ENCODE results near the gene NDEL1.

The NDEL1 gene

DNA sequence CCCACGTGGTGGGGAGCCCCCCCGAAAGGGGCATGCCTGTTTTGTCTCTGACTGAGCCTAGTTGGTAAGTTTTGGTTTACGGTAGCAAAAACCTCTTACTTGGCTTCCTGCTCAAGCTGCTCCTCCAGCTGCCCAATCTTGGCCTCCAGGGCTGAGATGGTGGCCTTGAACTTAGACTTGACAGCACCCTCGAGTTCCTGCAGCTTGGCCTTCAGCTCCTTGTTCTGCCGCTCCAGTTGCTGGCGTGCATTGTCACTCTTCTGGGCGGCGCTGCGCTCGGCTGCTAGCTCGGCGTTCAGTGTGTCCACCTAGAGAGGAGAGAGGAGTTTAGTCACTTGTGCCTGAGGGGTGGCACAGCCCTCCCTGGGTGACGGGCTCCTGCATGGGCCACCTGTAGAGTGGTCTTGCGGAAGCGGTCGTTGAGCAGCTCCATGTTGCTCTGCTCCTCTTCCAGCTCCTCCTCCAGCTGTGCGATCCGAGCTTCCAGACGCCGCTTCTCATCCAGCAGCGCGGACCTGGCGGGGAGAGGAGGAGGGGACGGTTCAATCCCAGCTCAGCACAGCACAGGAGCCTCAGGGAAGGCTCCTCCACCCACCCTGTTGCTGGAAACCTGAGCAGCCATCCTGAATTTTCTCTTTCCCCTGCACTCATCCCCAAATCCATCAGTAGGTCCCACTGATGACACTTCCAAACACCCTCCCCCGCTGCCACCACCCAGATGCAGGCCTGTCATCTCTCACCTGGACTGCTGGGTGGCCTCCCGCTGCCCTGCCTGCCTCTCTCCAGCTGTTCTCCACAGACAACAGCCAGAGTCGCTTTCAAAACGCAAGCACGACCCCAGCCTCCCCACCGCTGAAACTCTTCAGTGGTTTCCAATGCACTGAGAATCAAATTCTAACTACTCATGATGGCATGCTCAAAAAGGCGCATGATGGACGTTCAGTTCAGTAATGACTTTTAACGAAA lies 44.6 kb downstream of the NDEL1 start:
- no peak for DNase-seq (ENCODE audit: low read depth)

DNA sequence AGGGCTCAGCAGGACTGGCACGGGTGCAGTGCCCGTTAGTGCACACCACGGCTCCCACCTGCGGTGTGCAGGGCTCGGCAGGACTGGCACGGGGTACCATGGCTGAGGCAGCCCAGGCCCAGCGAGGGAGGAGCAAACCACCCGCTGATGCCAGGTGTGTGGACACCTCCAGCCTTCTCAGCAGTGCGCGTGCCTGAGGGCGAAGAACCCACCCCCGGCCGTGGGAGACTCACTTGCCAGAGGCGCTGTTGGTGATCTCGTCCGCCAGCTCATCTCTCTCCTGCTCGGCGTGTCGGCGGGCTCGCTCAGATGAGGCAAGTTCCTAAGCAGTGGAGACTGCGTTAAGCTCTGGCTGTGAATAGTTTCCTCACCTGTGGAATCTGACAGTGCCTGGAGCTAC lies 45.4 kb downstream of the NDEL1 start:
- no peak for DNase-seq (ENCODE audit: low read depth)

DNA sequence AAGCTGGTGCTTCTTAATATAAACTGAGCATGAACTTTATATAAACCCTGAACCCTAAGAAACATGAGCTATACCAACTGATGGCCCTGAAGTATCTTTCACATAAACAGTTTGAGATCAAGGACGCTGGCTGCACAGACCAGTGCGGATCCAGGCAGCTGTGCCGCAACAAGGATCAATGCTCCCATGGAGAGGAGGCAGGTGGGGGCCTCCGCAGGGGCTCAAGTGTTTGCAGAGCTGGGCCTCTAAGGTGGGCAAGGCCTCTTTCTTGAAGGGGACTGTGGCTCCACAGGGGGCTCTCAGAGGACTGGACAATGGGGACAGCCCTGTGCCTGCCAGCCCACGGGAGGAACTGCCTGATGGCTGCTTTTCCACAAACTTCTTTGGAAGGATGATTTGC lies 46.0 kb downstream of the NDEL1 start:
- DNase-seq (ENCODE audit: low read depth): no peak

DNA sequence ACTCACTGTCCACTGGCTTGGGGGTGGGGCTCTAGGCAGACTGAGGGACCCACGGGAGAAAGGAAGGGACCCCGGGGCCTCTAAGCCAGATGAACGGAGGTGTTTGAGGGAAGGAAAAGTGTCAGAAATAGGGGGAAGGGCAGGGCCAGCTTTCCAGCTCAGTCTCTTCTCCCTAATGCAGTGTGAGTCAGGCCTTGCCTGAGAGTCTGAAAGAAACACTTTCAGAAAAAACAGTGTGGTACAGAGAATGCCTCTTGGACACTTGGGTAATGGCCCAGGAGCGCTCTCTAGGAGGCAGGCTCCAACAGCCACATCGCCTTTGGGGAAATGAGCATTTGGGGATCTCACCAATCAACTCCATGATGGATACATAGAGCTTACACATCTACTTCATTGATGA lies 46.9 kb downstream of the NDEL1 start:
- DNase-seq (ENCODE audit: low read depth): no peak

DNA sequence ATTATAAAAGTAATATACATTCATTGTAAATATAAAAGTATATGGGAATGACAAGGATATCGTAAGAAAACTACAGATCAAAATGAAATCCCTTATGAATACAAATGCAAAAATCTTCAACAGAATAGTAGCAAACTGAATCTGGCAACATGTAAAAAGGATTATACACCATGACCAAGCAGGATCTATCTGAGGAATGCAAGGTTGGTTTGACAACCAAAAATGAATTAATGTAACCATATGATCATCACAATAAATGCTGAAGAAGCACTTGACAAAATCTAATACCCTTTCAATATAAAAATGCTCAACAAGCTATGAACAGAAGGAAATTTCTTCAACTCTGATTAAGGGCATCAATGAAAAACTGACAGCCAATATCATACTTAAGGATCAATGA lies 48.8 kb downstream of the NDEL1 start:
- no peak for DNase-seq (ENCODE audit: low read depth)

DNA sequence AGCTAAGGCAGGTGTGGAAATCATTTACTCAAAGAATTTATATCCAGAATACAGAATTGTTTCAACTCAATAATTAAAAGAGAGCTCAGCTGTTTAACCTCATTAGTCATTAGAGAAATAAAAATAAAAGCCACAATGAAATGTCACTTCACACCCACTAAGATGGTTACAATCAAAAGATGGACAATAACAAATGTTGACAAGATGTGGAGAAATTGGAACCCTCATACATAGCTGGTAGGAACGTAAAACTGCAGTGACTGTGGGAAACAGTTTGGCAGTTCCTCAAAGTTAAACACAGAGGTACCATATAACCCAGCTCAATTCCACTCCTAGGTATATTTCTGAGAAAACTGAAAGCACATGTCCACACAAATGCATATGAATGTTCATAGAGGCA lies 49.8 kb downstream of the NDEL1 start:
- no peak for DNase-seq (ENCODE audit: low read depth)

DNA sequence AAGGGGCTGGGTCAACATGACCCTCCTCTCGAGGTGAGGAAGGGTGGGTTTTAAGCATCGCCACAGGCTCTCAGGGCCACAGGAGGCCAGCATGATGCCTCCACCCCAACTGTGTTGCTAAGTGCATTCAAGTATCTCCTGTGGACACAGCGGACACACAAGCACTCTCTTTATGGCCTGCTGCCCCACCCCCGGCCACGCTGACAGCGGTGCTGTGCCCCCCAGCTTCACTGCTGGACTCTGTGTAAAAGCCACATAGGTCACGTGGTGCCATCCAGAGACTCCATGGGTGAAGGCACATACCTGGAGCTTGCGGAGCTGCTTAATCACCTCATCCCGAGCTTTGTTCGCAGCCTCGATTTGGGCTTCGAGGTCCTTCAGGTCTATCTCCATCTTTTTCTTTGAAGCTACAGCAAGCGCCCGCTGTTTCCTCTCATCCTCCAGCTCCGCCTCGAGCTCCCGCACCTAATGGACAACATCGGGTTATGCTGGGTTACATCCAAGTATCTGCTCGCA lies 51.5 kb downstream of the NDEL1 start:
- DNase-seq (ENCODE audit: low read depth): no peak

DNA sequence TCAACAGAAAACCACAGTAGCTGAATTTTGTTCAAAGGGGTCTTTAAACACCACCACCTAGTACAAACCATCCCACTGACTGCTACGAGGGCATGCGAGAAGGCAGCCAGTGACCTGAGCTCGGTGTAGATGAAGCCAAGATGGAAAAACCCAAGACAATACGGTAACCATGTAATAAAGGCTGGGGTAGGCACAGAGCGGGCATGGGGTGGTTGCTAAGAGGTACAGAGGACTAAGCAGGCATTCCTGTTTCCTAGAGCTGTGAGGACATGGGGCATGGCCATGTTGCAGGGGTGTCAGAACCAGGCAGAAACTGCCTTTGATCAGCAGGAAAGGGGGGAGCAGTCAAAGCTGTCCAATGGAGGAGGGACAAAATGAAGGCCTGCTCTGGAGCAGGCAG lies 52.1 kb downstream of the NDEL1 start:
- DNase-seq (ENCODE audit: low read depth): no peak

DNA sequence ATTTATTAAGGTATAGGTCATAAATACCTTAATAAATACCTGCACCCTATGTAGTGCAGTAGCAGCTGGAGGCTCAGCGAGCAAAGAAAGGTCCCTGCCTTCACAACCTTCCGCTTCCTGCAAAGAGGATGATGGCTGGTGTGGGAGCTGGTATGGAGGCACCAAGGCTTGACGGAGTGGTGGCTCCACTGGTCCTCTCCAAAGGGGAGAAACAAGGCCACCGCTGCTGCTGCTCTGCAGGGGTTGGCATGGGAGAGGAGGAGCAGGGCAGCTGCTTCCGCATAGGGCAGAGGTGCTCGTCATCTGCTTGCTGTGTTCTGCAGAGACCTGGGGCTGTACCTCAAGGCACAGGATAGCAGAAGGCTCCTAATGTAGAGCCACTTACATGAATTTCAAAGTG lies 52.8 kb downstream of the NDEL1 start:
- DNase-seq (ENCODE audit: low read depth): no peak

DNA sequence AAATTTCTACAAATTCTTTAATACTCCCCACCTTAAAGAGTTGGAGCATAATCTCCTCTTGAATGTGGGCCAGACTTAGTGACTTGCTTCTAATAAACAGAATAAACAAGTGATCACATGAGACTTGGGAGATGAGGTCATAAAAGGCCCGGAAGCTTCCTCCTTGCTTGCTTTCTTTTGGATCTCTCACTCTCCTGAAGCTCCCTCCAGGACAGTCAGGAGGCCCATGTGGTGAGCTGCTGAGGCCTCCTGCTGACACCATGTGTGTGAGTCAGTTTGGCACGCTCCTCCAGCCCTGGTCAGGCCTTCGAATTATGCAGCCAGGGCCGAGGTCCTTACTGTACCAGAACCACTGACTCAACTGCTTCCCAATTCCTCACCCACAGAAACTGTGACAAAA lies 53.2 kb downstream of the NDEL1 start:
- DNase-seq (ENCODE audit: low read depth): no peak

DNA sequence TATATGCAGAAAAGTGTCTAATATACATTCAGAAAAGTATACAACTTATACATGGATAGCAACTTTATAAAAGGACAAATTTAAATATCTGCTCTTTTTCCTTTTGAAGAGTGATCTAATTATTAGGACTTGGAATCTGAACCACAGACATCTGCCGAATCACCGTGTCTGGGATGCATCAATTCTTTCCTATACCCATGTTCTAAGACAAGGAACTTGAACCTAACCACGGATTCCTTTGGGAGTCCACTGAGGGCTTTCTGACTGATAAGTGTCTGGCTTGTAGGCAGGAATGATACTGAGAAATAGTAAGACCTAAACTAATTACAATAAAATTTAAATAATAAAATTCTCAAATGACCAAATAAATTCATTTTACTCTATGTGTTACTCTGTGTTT lies 54.2 kb downstream of the NDEL1 start:
- DNase-seq (ENCODE audit: low read depth): no peak

DNA sequence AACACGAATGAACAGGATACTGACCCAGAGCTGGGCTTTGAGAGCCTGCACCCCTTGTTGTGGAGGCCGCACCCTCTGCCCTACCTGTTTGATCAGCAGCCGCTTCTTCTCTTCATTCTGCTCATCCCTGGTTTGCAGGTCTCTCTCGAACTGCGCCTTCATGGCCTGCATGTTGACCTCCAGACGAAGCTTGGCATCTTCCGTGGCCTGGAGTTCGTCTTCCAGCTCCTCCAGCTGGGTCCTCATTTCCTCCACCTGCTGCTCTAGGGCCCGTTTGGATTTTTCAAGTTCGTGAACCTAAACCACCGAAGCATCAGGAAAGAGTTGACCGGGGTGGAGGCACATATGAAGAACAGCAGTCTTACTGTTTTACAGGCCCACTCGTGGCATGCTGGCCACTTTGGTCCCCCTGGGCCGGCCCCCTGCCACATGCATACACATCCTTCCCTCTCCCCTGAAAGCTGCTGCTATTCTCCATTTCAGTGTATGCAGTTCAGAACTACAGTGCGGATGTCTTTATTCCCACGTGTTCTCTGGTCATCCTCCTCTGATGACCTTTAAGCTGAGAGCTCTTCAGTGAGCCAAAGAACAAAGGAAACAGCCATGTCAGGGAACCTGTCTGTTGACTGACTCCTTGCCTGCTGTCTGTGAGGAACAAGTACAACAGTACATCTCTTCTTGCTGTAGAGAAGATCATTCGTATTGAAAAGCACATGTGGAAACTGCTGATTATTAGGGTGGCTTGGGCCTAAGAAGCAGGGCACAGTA lies 54.8 kb downstream of the NDEL1 start:
- DNase-seq (ENCODE audit: low read depth): no peak

DNA sequence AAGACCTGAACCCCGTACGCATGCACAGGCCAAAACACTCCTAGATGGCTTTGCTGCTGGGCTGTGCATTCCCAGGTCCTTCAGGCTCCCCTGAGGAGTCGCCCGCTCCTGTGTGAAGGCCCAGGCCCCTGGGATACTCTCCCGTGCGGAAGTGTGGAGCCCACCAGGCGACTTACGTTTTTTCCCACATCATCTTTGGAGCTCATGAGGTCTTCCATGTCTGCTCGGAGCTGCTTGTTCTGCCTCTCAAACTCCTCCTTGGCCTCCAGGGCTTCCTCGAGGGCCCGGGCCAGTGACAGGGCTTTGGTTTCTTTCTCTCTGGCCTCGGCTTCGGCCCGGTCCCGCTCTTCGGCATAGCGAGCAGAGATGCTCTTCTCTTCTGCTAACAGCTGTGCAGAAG lies 56.4 kb downstream of the NDEL1 start:
- no peak for DNase-seq (ENCODE audit: low read depth)

DNA sequence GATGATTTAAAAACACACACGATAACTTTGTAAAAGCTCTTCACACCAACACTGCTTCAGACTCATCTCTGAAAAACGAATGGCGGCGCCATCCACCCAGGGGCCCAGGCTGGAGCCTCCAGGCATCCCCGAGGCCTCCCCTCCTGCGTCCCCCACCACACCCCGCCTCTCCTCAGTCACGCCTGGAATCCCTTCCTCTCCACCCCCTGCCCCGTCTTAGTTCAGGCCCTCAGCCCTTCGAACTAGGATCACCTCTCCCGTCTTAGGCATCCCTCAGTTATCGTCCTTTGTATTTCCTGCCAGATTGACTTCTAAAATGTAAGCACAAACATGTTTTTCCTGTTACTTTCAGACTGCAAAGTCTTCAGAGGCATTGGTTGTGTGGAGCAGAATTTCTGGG lies 58.3 kb downstream of the NDEL1 start:
- no peak for DNase-seq (ENCODE audit: low read depth)

DNA sequence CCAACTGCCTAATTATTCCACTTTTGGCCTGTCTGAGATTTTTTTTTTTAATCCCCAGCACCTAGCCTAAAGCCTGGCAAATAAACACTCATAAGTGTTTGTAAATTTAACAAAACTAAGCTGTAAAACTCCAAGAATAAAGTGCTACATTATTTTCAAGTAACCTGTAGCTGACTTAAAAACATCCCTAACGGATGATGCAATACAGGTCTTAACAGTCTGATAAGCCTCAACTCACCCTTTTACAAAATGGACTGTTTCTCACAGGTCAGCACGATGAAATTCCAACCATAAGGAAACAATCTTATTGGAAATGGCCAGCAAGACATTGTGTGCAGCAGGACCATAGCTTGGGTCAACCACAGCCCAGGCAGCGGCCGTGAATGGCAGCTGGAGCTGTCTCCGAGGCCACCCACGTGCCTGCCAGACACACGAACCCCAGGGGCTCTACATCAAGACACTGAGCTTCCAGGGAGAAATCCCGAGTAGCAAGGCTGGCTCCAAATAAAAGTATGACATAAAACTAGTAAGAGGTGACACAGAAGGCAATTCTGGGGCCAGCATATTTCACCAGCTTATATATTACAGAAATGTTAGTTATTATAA lies 58.9 kb downstream of the NDEL1 start:
- DNase-seq (ENCODE audit: low read depth): no peak

DNA sequence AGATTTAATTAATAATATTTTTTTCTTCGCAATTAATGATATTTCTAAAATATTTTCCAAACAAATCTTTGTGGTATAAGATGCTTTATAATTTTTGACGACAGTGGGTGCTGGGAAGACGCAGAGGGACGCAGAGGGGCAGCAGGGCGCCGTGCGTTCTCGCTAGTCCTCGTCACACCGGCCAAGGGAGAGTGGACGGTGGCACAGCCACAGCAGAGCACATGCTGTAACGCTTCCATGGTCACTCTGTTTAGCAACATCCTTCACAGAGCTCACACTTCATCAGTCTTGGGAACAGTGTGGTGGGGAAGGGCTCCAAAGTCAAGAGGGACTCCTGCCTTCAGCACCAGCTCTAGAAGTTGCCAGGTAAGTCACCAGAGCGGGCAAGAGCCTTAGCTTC lies 60.4 kb downstream of the NDEL1 start:
- DNase-seq (ENCODE audit: low read depth): no peak

DNA sequence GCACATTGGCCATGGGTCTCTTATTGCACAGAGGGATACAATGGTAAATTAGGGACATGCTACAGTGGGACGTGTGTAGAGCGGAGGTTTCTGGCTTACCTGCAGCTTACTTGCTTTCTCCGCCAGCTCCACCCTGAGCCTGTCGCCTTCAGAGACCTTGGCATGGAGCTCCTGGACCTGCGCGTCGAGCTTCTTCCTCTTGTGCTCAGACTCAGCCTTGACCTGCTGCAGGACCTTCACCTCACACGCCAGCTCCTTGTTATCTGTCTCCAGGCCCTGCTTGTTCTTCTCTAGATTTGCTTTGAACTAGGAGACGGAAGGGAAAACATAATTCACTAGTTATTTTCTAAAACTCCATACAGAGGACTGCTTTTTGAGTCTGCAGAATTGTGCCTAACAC lies 63.5 kb downstream of the NDEL1 start:
- DNase-seq (ENCODE audit: low read depth): no peak

DNA sequence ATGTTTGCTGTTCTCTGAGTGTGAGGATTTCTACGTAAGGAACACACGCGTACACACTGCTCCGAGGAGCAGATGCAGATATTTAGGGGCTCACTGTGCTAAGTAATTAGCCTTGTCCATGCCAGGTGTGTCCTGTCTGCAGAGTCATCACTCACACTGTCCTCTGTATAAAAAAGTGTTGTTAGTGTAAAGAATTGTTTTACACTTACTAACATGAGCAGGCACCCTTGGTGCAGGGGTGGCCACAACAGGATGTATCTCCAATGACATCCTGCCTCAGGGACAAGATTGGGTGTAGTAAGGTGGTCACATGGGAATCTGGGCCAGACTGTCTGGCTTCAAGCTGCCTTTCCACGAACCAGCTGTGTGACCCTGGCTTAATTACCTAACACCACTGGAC lies 63.9 kb downstream of the NDEL1 start:
- no peak for DNase-seq (ENCODE audit: low read depth)

DNA sequence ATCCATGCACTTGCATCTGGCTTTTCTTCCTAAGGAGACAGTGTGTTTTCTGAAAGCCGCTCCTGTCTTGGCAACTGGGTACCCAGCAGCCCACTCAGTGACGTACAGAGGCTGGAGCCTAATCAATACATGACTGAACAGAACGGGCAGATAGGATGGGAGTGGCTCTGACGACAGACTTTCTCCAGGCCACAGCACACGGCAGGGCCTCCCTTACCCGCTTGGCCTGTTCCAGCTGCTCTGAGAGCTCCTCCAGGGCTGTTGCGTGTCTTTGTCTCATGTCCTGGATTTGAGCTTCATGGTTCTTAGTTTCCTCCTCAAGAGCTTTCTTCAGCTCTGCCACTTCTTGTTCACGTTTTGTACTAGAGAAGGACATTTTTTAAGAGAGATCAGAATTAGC lies 64.9 kb downstream of the NDEL1 start:
- no peak for DNase-seq (ENCODE audit: low read depth)

DNA sequence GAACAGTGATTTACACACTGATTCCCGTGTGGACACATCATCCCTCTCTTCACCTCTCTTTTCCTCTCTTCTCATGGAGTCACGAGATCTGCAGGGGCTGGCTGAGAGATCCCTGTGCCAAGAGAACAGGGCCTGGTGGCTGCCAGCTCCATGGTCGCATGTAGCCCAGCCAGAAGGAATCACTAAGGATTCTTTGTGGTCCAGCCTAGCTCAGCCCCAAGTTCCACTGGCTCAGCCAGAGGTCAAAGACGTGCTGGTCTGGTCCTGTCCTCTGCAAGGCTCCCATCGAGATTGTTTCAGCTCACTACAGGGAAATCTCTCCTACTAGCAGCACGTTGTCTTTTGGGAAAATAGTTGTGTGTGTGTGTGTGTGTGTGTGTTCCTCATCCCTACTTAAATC lies 66.4 kb downstream of the NDEL1 start:
- no peak for DNase-seq (ENCODE audit: low read depth)

DNA sequence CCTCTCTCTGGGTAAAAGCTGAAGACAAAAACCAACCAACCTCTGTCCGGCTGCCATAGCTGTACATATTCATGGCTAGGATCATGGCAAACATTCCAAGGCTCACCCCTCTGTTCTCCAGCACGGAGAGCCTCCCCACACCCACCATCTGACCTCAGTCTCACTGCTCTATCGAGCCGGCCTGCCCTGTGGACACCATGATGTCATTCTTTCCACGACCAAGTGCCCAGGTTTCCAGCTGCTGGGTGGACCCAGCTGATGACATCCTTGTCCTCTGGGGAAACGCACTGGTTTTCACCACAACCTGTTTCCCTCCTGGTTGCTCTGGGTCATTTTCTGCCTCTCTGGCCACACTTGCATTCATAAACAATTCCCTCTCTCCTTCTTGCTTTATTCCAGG lies 67.7 kb downstream of the NDEL1 start:
- no peak for DNase-seq (ENCODE audit: low read depth)

DNA sequence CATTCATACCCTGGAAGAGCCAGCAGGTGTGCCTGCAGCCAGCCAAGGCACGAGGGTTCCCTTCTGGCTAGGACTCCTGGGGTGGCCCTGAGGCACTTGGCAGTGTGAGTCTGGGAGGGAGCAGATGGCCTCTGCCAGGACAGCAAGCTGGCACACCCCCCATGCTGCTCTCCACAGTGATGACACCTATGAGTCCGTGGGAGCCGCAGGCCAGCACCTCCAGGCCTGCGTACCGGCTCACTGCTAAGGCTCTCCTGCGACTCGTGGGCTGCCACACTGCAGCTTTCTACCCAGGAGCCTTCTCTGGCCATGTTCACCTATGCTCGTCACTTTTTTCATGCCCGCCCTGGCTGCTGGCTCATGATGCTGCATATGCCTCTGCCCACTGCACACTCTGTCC lies 68.1 kb downstream of the NDEL1 start:
- no peak for DNase-seq (ENCODE audit: low read depth)
